ENCODE data around the gene TPSD1. TPM values are rescaled to one million over a fixed set of nuclear protein-coding genes. Genes with fewer than 3 reads are reported as not detected.

The TPSD1 gene
- total RNA-seq, 1 donor from 2014 or later, result not detected

DNA sequence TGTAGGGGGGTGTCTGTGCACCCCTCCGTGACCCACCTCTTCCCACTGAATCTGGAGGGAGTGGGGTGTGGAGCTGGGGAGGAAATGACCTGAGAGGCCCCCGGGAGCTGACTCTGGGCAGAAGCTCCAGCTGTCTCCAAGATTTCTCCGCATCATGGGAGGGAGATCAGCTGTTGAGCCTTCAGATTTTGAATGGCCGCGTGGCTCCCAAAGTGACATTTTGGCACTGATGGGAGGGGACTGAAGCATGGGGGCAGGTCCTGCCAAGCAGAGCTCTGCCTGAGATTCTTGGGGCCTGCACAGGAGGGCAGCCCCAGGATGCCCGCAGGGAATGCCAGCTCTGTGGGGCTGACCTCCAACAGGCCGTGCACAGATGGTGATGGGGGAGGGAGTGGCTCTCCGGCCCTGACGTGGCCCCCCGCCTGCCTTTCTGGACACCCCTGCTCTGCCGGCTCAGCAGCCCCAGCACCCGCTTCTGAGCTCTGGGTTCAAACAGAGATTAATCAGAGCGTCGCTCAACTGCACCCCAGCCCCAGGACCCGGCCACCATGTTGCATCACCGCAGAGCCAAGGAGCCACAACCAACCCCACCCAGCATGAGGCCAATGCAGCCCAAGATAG, 28.2 kb downstream of the TPSD1 start:
- TF ChIP-seq, protein P1, sequence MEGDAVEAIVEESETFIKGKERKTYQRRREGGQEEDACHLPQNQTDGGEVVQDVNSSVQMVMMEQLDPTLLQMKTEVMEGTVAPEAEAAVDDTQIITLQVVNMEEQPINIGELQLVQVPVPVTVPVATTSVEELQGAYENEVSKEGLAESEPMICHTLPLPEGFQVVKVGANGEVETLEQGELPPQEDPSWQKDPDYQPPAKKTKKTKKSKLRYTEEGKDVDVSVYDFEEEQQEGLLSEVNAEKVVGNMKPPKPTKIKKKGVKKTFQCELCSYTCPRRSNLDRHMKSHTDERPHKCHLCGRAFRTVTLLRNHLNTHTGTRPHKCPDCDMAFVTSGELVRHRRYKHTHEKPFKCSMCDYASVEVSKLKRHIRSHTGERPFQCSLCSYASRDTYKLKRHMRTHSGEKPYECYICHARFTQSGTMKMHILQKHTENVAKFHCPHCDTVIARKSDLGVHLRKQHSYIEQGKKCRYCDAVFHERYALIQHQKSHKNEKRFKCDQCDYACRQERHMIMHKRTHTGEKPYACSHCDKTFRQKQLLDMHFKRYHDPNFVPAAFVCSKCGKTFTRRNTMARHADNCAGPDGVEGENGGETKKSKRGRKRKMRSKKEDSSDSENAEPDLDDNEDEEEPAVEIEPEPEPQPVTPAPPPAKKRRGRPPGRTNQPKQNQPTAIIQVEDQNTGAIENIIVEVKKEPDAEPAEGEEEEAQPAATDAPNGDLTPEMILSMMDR (IDR thresholded peaks at IDR 0.05; ENCODE audit: unreplicated experiment), result no peak
- Mint-ChIP-seq H3K27me3 (ENCODE audit: unreplicated experiment) (peaks cover 9% of the 10 kb centered on the region), H3K27ac (ENCODE audit: unreplicated experiment) (no peak overlapping the region), H3K9me3 (ENCODE audit: unreplicated experiment) (no peaks in the 10 kb centered on the region), H3K4me3 (ENCODE audit: unreplicated experiment) (no peak overlapping the region), H3K4me1 (ENCODE audit: unreplicated experiment) (peaks cover 7% of the 10 kb centered on the region), H3K36me3 (ENCODE audit: low read depth, unreplicated experiment) (no peaks in the 10 kb centered on the region)
- no peak for DNase-seq (ENCODE audit: low spot score)

GRCh38 chr16:1285669-1286512, 30.0 kb downstream of the TPSD1 start:
- H3K4me3 Mint-ChIP-seq (ENCODE audit: unreplicated experiment), result no peak overlapping the region
- no peak for DNase-seq (ENCODE audit: low spot score)
- peaks cover 12% of the 10 kb centered on the region for H3K27me3 Mint-ChIP-seq (ENCODE audit: unreplicated experiment)
- no peak overlapping the region for H3K27ac Mint-ChIP-seq (ENCODE audit: unreplicated experiment)
- no peaks in the 10 kb centered on the region for H3K9me3 Mint-ChIP-seq (ENCODE audit: unreplicated experiment)
- TF ChIP-seq, protein P1 (IDR thresholded peaks at IDR 0.05; ENCODE audit: unreplicated experiment), result no peak
- peaks cover 7% of the 10 kb centered on the region for H3K4me1 Mint-ChIP-seq (ENCODE audit: unreplicated experiment)
- H3K36me3 Mint-ChIP-seq (ENCODE audit: low read depth, unreplicated experiment), result no peaks in the 10 kb centered on the region

DNA sequence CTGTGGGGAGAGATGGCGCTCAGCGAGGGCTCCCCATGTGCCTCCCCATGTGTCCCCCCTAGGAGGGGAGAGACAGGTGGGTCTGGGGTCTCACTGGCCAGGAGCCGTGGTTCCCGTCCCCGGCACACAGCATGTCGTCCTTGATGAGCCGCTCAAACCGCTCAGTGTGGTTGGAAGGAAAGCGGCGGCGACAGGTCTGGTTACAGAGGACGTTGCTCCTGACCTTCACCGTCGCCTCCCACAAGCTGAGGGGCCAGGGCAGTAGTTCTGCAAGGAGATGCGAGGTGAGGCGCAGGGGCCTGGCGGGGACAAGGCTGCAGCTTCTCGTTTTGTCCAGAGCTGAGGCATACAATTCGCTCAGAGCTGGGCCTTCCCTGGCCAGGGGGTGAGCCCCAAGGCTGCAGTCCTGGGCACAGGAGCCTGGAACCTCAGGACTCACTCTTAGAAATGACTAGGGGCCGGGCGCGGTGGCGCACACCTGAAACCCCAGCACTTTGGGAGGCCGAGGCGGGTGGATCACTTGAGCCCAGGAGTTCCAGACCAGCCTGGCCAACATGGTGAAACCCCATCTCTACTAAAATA, 30.7 kb downstream of the TPSD1 start:
- no peak for DNase-seq (ENCODE audit: low spot score)
- H3K4me3 Mint-ChIP-seq (ENCODE audit: unreplicated experiment), result no peak overlapping the region
- TF ChIP-seq, protein P1 (IDR thresholded peaks at IDR 0.05; ENCODE audit: unreplicated experiment), result no peak
- H3K27me3 Mint-ChIP-seq (ENCODE audit: unreplicated experiment), result peaks cover 9% of the 10 kb centered on the region
- no peak overlapping the region for H3K27ac Mint-ChIP-seq (ENCODE audit: unreplicated experiment)
- H3K36me3 Mint-ChIP-seq (ENCODE audit: low read depth, unreplicated experiment), result no peaks in the 10 kb centered on the region
- H3K4me1 Mint-ChIP-seq (ENCODE audit: unreplicated experiment), result peaks cover 7% of the 10 kb centered on the region
- H3K9me3 Mint-ChIP-seq (ENCODE audit: unreplicated experiment), result no peaks in the 10 kb centered on the region

- peaks cover 6% of the 10 kb centered on the region for H3K4me1 Mint-ChIP-seq (ENCODE audit: unreplicated experiment)
- no peak overlapping the region for H3K27ac Mint-ChIP-seq (ENCODE audit: unreplicated experiment)
- peaks cover 9% of the 10 kb centered on the region for H3K27me3 Mint-ChIP-seq (ENCODE audit: unreplicated experiment)
- no peaks in the 10 kb centered on the region for H3K36me3 Mint-ChIP-seq (ENCODE audit: low read depth, unreplicated experiment)
- no peak for DNase-seq (ENCODE audit: low spot score)
- TF ChIP-seq, protein P1 (IDR thresholded peaks at IDR 0.05; ENCODE audit: unreplicated experiment), result no peak
- H3K4me3 Mint-ChIP-seq (ENCODE audit: unreplicated experiment), result no peak overlapping the region
- H3K9me3 Mint-ChIP-seq (ENCODE audit: unreplicated experiment), result no peaks in the 10 kb centered on the region
Observed at GRCh38 chr16:1287982-1288670, 32.3 kb downstream of the TPSD1 start.

All from endothelial cell (in vitro differentiated cells).